Subcutaneous adipose tissue (tissue), 4 donors: ENCODE results near the gene MARCHF7. TPM values are rescaled to one million over a fixed set of nuclear protein-coding genes. Genes with fewer than 3 reads are reported as not detected.

ENCODE experiments used
- CTCF ChIP-seq: fragments of 450-650 bp; IDR thresholded peaks from one replicate; pipeline ENCODE4 v1.5.1; 2016; ENCODE audit warnings: low read depth, mild to moderate bottlenecking, control low read depth, antibody characterized with exemption, moderate library complexity
- total RNA-seq, 4 donors: library from RNA; depleted of rRNA; stranded (reverse); fragments of >200 nt; gene quantifications; one replicate each; pipeline ENCODE4 v1.1.0, GENCODE V29; 2016

The MARCHF7 gene
- total RNA-seq, 4 donors from 2014 or later, result 110 to 132 (median 116) TPM

GRCh38 chr2:159711562-159712142 lies 654 bp upstream of the MARCHF7 start:
- no peak for TF ChIP-seq CTCF

- no peak for TF ChIP-seq CTCF
Observed at GRCh38 chr2:159712929-159713420, 669 bp downstream of the MARCHF7 start.

GRCh38 chr2:159713631-159714246 lies 1.4 kb downstream of the MARCHF7 start:
- no peak for TF ChIP-seq CTCF

GRCh38 chr2:159714247-159714930 lies 2.1 kb downstream of the MARCHF7 start:
- TF ChIP-seq CTCF, result no peak

GRCh38 chr2:159715451-159715850 lies 3.1 kb downstream of the MARCHF7 start:
- TF ChIP-seq CTCF, result no peak

- TF ChIP-seq CTCF, result no peak
Observed at GRCh38 chr2:159716857-159717256, 4.6 kb downstream of the MARCHF7 start.

GRCh38 chr2:159720676-159721075 lies 8.4 kb downstream of the MARCHF7 start:
- no peak for TF ChIP-seq CTCF
